ENCODE results near the gene SLC16A3. TPM values are rescaled to one million over a fixed set of nuclear protein-coding genes. Genes with fewer than 3 reads are reported as not detected.
A peak's percentile ranks its signal among the peaks of the same experiment; 100 is the strongest.

The SLC16A3 gene
- total RNA-seq, 3 donors from 2014 or later: 10.2 to 22.6 (median 17.3) TPM

DNA sequence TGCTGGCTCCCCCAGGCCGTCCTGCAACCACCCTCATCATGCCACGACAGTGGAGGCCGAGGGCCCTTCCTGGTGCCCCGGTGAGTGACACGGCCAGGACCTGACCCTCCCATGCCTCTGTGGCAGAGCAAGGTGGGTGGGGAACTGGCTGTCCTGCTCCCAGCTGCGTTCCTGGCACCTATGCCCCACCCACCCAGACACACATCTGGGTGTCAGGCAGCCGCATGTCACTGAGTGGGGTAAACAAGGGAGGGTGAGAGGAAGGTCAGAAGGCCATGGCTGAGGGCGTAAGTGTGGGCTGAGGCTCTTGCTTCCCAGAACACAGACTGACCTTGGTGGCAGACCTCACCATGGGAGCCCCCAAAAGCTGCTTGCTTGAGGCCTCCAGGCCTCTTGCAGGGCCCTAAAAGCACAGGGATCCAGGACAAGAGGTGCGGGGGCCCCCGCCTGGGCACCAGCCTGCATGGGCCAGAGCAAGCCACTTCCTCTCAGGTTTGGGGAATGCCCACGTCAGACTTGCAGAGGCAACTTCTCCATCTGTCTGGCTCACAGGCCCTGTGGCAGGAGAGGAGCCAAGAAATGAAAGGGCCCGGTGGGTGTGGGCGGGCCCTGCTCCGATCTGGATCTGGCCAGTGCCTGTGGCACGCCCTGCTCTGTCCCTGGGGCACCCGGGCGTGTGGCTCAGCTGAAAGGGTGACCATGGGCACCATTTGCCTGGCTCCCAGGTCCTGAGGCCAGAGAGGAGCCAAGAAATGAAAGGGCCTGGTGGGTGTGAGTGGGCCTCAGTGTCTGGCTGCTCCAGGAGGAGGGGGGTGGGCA is 12.3 kb upstream of the SLC16A3 start:
- H3K4me3 ChIP-seq: no peak overlapping the region
- no peaks in the 10 kb centered on the region for H3K9me3 ChIP-seq
- peak overlapping the region; percentile 57 to 78 for H3K27ac ChIP-seq
- DNase-seq (ENCODE audit: low spot score in 2 of 2): peak in 1 of 2 donors; percentile 66
- H3K4me1 ChIP-seq: peaks cover 10 to 23% of the 10 kb centered on the region in 2 donors
- TF ChIP-seq, protein P1, sequence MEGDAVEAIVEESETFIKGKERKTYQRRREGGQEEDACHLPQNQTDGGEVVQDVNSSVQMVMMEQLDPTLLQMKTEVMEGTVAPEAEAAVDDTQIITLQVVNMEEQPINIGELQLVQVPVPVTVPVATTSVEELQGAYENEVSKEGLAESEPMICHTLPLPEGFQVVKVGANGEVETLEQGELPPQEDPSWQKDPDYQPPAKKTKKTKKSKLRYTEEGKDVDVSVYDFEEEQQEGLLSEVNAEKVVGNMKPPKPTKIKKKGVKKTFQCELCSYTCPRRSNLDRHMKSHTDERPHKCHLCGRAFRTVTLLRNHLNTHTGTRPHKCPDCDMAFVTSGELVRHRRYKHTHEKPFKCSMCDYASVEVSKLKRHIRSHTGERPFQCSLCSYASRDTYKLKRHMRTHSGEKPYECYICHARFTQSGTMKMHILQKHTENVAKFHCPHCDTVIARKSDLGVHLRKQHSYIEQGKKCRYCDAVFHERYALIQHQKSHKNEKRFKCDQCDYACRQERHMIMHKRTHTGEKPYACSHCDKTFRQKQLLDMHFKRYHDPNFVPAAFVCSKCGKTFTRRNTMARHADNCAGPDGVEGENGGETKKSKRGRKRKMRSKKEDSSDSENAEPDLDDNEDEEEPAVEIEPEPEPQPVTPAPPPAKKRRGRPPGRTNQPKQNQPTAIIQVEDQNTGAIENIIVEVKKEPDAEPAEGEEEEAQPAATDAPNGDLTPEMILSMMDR (IDR thresholded peaks at IDR 0.05): no peak
- TF ChIP-seq POLR2AphosphoS5 (IDR thresholded peaks at IDR 0.05) (no peak), POLR2A (IDR thresholded peaks at IDR 0.05) (no peak)
- H3K27me3 ChIP-seq: no peaks in the 10 kb centered on the region
- intact Hi-C loops (cut with DNase I; ENCODE audit: low total_unique reads): no loop called here
- H3K36me3 ChIP-seq: no peaks in the 10 kb centered on the region

DNA sequence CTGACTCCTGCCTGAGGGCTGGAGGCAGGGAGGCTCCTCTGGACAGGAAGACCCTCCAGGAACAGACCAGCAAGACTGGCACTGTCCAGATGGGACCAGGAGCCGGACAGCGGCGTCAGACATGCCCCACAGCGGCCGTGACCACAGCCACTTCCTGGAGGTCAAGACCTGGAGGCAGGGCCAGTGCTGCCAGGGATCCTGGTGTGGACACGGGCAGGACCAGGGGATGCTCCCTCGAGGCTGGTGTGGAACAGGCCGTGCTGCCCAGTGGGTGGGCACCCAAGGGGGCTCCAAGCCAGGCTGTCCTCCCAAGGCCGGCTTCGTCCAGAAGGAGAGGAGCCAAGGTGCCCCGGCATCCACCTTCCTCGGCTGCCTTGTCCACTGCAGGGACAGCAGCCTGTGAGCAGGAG is 11.7 kb upstream of the SLC16A3 start:
- TF ChIP-seq POLR2AphosphoS5 (IDR thresholded peaks at IDR 0.05) (no peak), POLR2A (IDR thresholded peaks at IDR 0.05) (no peak)
- TF ChIP-seq, protein P1 (IDR thresholded peaks at IDR 0.05): no peak
- no peak overlapping the region for H3K4me3 ChIP-seq

DNA sequence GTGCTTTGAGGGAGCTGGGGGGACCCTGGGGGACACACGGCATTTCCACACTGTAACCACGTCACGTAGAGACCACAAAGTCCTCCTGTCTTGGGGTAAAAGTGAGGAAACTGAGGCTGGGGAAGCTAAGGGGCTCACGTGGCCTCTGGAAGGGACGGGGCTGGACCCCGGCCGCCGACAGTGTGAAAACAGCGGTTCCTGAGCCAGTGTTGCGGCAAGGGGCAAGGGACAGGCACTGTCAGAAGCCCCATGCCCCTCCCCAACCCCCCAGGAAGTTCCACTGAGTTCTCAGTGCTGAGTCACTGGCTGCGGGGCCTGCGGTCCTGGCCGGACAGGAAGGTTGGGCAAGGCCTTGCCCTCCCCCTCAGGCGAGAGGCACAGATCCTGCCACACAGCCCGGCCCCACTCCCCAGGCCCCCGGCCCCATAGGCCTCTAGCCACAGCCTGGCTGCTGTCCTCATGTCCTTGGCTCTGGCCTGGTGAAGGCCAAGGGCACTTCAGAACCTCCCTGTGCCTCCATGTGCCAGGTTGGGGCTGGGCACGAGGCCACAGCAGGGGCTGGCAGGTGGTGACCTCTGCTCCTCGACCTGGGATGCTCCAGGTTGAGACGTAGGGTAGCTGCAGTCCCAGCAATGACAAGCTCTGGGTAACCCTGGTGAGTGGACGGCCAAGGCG is 11.2 kb upstream of the SLC16A3 start:
- H3K4me3 ChIP-seq: no peak overlapping the region
- H3K9me3 ChIP-seq: no peaks in the 10 kb centered on the region
- H3K4me1 ChIP-seq: peaks cover 10 to 16% of the 10 kb centered on the region in 2 donors
- DNase-seq (ENCODE audit: low spot score in 2 of 2): no peak
- no peak for TF ChIP-seq POLR2A (IDR thresholded peaks at IDR 0.05)
- TF ChIP-seq, protein P1 (IDR thresholded peaks at IDR 0.05): no peak
- no peak for TF ChIP-seq POLR2AphosphoS5 (IDR thresholded peaks at IDR 0.05)
- no peaks in the 10 kb centered on the region for H3K36me3 ChIP-seq
- no peaks in the 10 kb centered on the region for H3K27me3 ChIP-seq
- H3K27ac ChIP-seq: peak overlapping the region; percentile 57 to 78
- intact Hi-C loops (cut with DNase I; ENCODE audit: low total_unique reads): no loop called here

More for the DNA sequence above, 11.7 kb upstream of the SLC16A3 start:
- intact Hi-C loops (cut with DNase I; ENCODE audit: low total_unique reads): no loop called here
- no peak for DNase-seq (ENCODE audit: low spot score in 2 of 2)
- Histone ChIP-seq H3K4me1 (peaks cover 10 to 17% of the 10 kb centered on the region in 2 donors), H3K27me3 (no peaks in the 10 kb centered on the region), H3K36me3 (no peaks in the 10 kb centered on the region), H3K27ac (peak overlapping the region; percentile 57 to 78), H3K9me3 (no peaks in the 10 kb centered on the region)

DNA sequence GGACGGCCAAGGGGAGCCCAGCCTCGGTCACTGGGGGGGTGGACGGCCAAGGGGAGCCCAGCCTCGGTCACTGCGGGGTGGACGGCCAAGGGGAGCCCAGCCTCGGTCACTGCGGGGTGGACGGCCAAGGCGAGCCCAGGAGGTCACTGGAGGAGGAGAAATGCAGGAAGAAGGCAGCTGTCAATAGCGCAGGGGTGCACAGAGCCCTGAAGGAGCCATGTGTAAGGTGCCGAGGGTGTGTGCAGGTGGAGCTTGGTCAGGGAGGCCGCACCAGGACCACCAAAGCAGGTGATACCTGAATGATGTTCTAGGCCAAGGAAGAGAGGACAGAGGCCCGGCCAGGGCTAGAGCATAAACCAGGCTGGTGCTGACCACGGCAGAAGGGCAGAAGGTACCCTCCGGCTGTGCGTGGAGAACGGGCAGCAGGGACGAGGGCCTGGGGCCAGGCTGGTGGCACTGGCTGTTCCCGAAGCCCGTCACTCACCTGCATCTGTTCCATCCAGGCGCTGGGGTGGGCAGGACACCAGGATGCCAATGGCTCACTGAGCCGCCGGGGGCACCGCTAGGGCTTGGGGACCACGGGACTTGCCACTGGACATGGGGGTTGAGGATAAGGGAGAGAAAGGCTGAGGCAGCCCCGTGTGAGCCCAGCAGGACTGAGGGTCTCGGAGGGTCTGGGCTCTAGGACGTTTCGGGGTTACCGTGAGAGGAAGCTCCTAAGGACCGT is 10.3 kb upstream of the SLC16A3 start:
- Histone ChIP-seq H3K4me3 (no peak overlapping the region), H3K9me3 (no peaks in the 10 kb centered on the region), H3K27ac (no peak overlapping the region), H3K36me3 (no peaks in the 10 kb centered on the region), H3K4me1 (peaks cover 10 to 16% of the 10 kb centered on the region in 2 donors), H3K27me3 (no peaks in the 10 kb centered on the region)
- intact Hi-C loops (cut with DNase I; ENCODE audit: low total_unique reads): no loop called here
- DNase-seq (ENCODE audit: low spot score in 2 of 2): no peak
- TF ChIP-seq POLR2A (IDR thresholded peaks at IDR 0.05) (no peak), POLR2AphosphoS5 (IDR thresholded peaks at IDR 0.05) (no peak)
- TF ChIP-seq, protein P1 (IDR thresholded peaks at IDR 0.05): no peak

Data from breast epithelium (tissue), 4 donors.